ENCODE data around the gene CACNA1C. TPM values are rescaled to one million over a fixed set of nuclear protein-coding genes. Genes with fewer than 3 reads are reported as not detected.
A peak's percentile ranks its signal among the peaks of the same experiment; 100 is the strongest.

CACNA1C gene
- total and polyA plus RNA-seq, 5 donors = 34.6 to 163 (median 123) TPM

DNA sequence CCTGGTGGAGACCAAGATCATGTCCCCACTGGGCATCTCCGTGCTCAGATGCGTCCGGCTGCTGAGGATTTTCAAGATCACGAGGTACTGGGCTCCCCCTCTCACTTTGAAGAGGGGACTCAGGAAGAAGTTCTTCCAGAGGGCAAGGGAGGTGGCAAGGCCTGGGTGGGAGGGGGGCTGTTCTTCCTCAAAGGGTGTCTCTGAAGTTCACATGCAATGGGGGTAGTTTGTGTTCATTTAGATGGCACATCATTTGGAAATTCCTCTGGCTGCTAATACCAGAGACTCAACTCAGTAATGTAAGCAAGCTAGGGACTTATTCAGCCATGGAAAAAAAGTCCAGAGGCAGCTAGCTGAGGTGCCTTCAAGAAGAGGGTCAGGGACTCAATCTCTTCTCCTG is 514.9 kb downstream of the CACNA1C start:
- intact Hi-C loops (cut with DNase I) = no loop called here
- Histone ChIP-seq H3K4me1 (ENCODE audit: control insufficient read depth, insufficient read depth, low read length) (no peaks in the 10 kb centered on the region), H3K4me3 (ENCODE audit: low read length) (no peak overlapping the region), H3K9me3 (ENCODE audit: control insufficient read depth, low read length) (no peaks in the 10 kb centered on the region), H3K27ac (ENCODE audit: low read length) (no peak overlapping the region), H3K27me3 (ENCODE audit: control insufficient read depth, insufficient read depth) (no peaks in the 10 kb centered on the region)
- ATAC-seq = no peak
- DNase-seq = no peak
- WGBS = 96% methylated on average over 4 of the region's 4 CpGs

DNA sequence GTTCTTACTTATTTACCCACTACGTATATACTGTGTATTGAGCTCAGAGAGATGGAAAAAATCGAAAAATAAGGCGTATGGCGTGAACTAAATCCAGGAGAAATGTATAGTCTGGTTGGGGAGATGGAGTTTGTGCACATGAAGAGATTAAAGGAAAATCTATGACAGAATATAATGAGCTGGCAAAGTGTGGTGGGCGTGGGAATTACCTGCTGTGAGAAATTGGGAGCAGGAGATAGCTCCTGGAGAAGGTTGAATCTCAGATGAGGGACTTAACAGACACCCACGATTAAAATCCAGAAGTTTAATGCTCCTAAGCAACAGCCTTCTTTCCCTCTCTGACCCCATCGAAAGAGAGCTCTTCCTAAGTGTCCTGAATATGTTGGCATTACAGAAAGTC is 517.8 kb downstream of the CACNA1C start:
- H3K27me3 ChIP-seq (ENCODE audit: control insufficient read depth, insufficient read depth) = no peaks in the 10 kb centered on the region
- ATAC-seq = no peak
- WGBS = 96% methylated on average over 7 of the region's 7 CpGs
- no peaks in the 10 kb centered on the region for H3K4me1 ChIP-seq (ENCODE audit: control insufficient read depth, insufficient read depth, low read length)
- H3K27ac ChIP-seq (ENCODE audit: low read length) = no peak overlapping the region
- DNase-seq = no peak
- no peak overlapping the region for H3K4me3 ChIP-seq (ENCODE audit: low read length)
- intact Hi-C loops (cut with DNase I) = no loop called here
- H3K9me3 ChIP-seq (ENCODE audit: control insufficient read depth, low read length) = no peaks in the 10 kb centered on the region

DNA sequence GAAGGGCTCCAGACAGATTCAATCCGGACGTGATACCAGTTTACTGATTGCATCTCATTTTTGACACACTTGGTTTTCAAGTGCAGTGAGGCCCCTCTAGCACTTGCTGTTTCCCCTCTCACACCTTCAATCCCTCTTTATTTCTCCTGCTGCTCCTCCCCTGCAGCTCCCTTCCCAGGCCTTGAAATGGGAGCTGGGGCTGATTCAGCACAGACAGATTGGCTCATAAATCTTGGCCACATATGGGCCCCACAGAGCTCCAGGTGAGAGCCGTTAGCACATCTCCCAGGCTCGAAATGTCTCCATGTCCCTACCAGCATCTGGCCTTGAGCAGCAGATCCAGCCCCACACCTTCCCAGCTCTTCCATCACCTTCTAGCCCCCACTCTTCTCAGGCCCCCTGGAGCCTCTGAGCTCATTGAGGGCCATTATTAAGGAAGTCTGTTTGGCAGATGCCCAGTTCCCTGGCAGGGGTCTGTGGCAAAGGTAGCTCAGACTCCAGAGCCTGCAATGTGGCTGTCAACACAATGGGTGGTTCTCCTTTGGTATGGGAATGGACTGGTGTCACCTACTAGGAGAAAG is 521.7 kb downstream of the CACNA1C start:
- intact Hi-C loops (cut with DNase I) = no loop called here

DNA sequence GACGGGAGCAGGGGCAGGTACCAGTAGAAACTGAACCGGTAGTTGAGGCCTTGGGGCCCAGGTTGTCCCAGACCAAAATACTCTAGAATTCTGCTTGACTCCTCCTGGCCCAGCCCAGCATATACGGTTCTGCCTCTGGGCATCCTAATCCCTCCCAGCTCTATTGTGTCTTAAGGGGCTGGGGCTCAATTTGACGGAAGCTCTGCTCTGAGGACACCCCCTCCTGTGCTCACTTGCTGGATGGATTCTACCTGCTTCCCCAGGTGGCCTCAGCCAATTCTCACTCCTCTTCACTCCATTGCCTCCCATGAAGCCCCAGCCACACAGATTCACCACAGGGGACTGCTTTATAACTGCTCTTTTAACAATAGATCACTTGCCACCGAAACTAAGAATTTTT is 522.5 kb downstream of the CACNA1C start:
- DNase-seq (no peak), ATAC-seq (no peak)
- intact Hi-C loops (cut with DNase I) = no loop called here
- H3K4me1 ChIP-seq (ENCODE audit: control insufficient read depth, insufficient read depth, low read length) = no peaks in the 10 kb centered on the region
- 95% methylated on average over 5 of the region's 5 CpGs for WGBS
- H3K4me3 ChIP-seq (ENCODE audit: low read length) = no peak overlapping the region
- no peaks in the 10 kb centered on the region for H3K27me3 ChIP-seq (ENCODE audit: control insufficient read depth, insufficient read depth)
- H3K9me3 ChIP-seq (ENCODE audit: control insufficient read depth, low read length) = no peaks in the 10 kb centered on the region
- no peak overlapping the region for H3K27ac ChIP-seq (ENCODE audit: low read length)

More for the DNA sequence above, 521.7 kb downstream of the CACNA1C start:
- no peak overlapping the region for H3K27ac ChIP-seq (ENCODE audit: low read length)
- DNase-seq (no peak), ATAC-seq (no peak)
- no peaks in the 10 kb centered on the region for H3K9me3 ChIP-seq (ENCODE audit: control insufficient read depth, low read length)
- H3K27me3 ChIP-seq (ENCODE audit: control insufficient read depth, insufficient read depth) = no peaks in the 10 kb centered on the region
- WGBS = 92% methylated on average over 4 of the region's 4 CpGs
- H3K4me1 ChIP-seq (ENCODE audit: control insufficient read depth, insufficient read depth, low read length) = no peaks in the 10 kb centered on the region
- H3K4me3 ChIP-seq (ENCODE audit: low read length) = no peak overlapping the region

DNA sequence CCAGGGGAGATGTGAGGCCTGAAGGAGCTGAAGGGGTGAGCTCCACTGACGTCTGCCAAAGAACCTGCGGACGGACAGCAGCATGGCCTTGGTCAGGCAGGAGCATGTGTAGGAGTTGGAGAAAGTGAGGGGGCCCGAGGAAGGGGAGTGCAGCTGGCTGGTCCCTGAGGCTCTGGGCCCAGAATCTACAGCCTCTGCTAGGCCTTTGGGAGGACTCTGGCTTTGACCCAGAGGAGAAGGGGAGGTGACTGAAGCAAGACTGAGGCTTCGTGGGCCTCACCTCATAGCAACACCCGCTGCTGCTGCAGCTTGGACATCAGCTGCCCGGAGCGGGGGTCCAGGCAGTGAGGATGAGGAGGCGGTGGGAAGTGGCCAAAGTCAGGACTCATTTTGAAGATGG is 525.4 kb downstream of the CACNA1C start:
- Histone ChIP-seq H3K9me3 (ENCODE audit: control insufficient read depth, low read length) (no peaks in the 10 kb centered on the region), H3K4me3 (ENCODE audit: low read length) (no peak overlapping the region), H3K27me3 (ENCODE audit: control insufficient read depth, insufficient read depth) (no peaks in the 10 kb centered on the region), H3K4me1 (ENCODE audit: control insufficient read depth, insufficient read depth, low read length) (no peaks in the 10 kb centered on the region), H3K27ac (ENCODE audit: low read length) (no peak overlapping the region)
- ATAC-seq (no peak), DNase-seq (no peak)
- 89% methylated on average over 9 of the region's 9 CpGs for WGBS
- intact Hi-C loops (cut with DNase I) = no loop called here

DNA sequence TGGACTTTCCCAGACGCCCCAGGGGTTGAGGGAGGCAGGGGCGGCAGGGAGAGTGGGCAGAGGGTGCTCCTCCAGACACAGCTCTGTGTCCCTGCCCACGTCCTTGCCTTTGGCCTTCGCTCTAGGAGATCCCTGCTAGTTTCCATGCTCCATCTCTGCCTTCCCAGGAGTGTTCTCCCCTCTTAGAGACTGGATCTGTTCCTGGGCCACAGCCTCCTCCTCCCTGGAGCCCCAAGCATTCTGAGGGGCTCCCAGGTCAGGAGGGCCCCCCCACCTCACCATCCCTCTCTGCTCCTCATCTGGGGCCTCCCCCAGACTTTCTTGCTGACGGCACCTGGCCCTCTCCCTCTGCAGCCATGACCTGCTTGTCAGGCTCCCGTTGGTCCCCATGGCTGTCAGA is 526.0 kb downstream of the CACNA1C start:
- intact Hi-C loops (cut with DNase I) = no loop called here
- 95% methylated on average over 6 of the region's 6 CpGs for WGBS
- Histone ChIP-seq H3K4me1 (ENCODE audit: control insufficient read depth, insufficient read depth, low read length) (no peaks in the 10 kb centered on the region), H3K27ac (ENCODE audit: low read length) (no peak overlapping the region), H3K27me3 (ENCODE audit: control insufficient read depth, insufficient read depth) (no peaks in the 10 kb centered on the region), H3K9me3 (ENCODE audit: control insufficient read depth, low read length) (no peaks in the 10 kb centered on the region), H3K4me3 (ENCODE audit: low read length) (no peak overlapping the region)
- ATAC-seq = no peak
- no peak for DNase-seq

DNA sequence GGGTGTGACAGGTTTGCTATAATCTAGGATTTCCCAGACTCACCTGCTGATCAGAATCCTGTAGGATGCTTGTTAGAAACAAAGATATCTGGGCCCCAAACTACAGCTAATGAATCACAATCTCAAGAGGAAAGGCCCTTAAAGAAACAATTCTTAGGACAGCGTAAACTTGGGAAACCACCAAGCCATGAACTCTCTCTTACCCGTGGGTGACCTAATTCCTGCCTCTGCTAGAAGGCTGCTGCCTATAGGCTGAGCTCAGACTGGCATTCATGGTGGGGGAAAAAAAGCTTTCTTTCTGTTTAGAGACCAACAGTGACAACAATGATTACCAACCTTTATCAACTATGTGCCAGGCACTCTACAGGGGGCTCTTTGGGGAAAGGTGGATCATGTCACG is 528.0 kb downstream of the CACNA1C start:
- no peak overlapping the region for H3K27ac ChIP-seq (ENCODE audit: low read length)
- ATAC-seq = no peak
- DNase-seq = no peak
- intact Hi-C loops (cut with DNase I) = loop anchor here in 1 of 4 donors (10.0 kb wide), 1 partner anchor 536 kb away; no protein-coding TSS in a partner anchor
- no peaks in the 10 kb centered on the region for H3K27me3 ChIP-seq (ENCODE audit: control insufficient read depth, insufficient read depth)
- WGBS = 49% methylated on average over 3 of the region's 3 CpGs
- H3K4me3 ChIP-seq (ENCODE audit: low read length) = no peak overlapping the region
- no peaks in the 10 kb centered on the region for H3K9me3 ChIP-seq (ENCODE audit: control insufficient read depth, low read length)
- H3K4me1 ChIP-seq (ENCODE audit: control insufficient read depth, insufficient read depth, low read length) = no peaks in the 10 kb centered on the region

DNA sequence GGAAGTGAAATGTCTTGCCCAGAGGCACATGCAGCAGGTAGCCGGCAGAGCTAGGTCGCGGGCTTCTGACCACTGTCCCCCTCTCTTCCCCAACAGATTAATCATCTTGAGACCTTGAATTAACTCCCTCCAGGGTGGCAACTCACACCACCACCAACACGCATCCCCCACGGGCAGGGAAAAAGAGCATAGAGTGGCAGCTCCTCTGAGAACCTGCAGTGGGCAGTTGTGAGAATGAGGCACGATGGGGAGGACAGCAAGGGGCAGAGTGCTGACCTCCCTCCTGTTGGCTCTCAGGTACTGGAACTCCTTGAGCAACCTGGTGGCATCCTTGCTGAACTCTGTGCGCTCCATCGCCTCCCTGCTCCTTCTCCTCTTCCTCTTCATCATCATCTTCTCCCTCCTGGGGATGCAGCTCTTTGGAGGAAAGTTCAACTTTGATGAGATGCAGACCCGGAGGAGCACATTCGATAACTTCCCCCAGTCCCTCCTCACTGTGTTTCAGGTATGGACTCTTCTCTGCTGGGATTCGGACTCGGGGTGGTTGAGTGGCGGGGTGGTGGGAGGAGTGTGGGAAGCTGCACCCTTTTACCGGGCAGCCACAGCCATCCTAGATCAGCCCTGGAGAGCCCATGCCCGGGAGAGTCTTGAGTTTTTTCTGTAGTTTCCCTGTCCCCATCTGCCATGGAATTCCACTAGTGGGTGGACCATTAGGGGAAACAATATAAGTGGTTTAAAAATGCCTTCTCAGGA is 528.7 kb downstream of the CACNA1C start:
- DNase-seq = no peak
- no peaks in the 10 kb centered on the region for H3K9me3 ChIP-seq (ENCODE audit: control insufficient read depth, low read length)
- H3K27me3 ChIP-seq (ENCODE audit: control insufficient read depth, insufficient read depth) = no peaks in the 10 kb centered on the region
- no peak overlapping the region for H3K27ac ChIP-seq (ENCODE audit: low read length)
- no peak overlapping the region for H3K4me3 ChIP-seq (ENCODE audit: low read length)
- no peak for ATAC-seq
- no peaks in the 10 kb centered on the region for H3K4me1 ChIP-seq (ENCODE audit: control insufficient read depth, insufficient read depth, low read length)
- intact Hi-C loops (cut with DNase I) = loop anchor here in 1 of 4 donors (10.0 kb wide), 1 partner anchor 537 kb away; no protein-coding TSS in a partner anchor
- 88% methylated on average over 15 of the region's 15 CpGs for WGBS

DNA sequence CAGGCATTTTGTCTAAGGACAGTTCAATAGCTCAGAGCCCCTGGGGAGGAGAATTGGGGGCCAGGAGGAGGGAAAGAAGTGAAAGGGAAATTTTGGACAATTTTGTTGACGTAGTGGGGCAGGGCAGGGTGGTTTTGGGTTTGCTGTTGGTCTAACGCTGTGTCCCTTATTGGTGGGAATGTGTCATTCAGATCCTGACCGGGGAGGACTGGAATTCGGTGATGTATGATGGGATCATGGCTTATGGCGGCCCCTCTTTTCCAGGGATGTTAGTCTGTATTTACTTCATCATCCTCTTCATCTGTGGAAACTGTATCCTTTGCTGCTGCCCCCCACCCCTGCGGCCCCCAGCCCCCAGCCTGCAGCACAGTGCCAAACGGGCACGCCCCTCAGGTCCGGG is 529.8 kb downstream of the CACNA1C start:
- Histone ChIP-seq H3K4me1 (ENCODE audit: control insufficient read depth, insufficient read depth, low read length) (no peaks in the 10 kb centered on the region), H3K27me3 (ENCODE audit: control insufficient read depth, insufficient read depth) (no peaks in the 10 kb centered on the region), H3K9me3 (ENCODE audit: control insufficient read depth, low read length) (no peaks in the 10 kb centered on the region), H3K27ac (ENCODE audit: low read length) (no peak overlapping the region), H3K4me3 (ENCODE audit: low read length) (no peak overlapping the region)
- DNase-seq (no peak), ATAC-seq (peak in 1 of 2 donors; percentile 6)
- intact Hi-C loops (cut with DNase I) = loop anchor here in 1 of 4 donors (10.0 kb wide), 1 partner anchor 538 kb away; no protein-coding TSS in a partner anchor
- 63% methylated on average over 9 of the region's 9 CpGs for WGBS

DNA sequence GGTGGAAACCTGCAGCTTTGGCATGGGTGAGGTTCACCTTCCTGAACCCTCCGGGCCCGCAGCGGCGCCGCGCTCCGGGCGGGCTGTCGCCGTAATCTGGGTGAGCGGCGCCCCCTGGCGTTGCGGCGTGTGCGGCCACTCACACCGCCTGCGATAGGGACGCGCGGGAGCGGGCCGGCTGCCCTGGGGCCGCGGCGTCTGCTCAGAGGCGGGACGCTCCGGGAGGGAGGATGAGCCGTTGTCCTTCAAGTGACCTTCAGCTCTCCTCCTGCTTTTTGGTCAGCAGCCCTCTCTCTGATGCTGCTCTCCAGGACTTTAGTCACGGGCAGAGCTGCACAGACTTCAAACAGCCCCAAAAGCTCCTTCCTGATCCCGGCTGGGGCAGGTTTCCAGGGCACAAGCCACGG is 530.3 kb downstream of the CACNA1C start:
- H3K9me3 ChIP-seq (ENCODE audit: control insufficient read depth, low read length) = no peaks in the 10 kb centered on the region
- WGBS = 7% methylated on average over 33 of the region's 33 CpGs
- no peaks in the 10 kb centered on the region for H3K4me1 ChIP-seq (ENCODE audit: control insufficient read depth, insufficient read depth, low read length)
- peak; percentile 85 to 87 for ATAC-seq
- intact Hi-C loops (cut with DNase I) = loop anchor here in 1 of 4 donors (10.0 kb wide), 1 partner anchor 538 kb away; no protein-coding TSS in a partner anchor
- no peak overlapping the region for H3K27ac ChIP-seq (ENCODE audit: low read length)
- DNase-seq = peak; percentile 73 to 92 (median 90)
- no peak overlapping the region for H3K4me3 ChIP-seq (ENCODE audit: low read length)
- no peaks in the 10 kb centered on the region for H3K27me3 ChIP-seq (ENCODE audit: control insufficient read depth, insufficient read depth)

DNA sequence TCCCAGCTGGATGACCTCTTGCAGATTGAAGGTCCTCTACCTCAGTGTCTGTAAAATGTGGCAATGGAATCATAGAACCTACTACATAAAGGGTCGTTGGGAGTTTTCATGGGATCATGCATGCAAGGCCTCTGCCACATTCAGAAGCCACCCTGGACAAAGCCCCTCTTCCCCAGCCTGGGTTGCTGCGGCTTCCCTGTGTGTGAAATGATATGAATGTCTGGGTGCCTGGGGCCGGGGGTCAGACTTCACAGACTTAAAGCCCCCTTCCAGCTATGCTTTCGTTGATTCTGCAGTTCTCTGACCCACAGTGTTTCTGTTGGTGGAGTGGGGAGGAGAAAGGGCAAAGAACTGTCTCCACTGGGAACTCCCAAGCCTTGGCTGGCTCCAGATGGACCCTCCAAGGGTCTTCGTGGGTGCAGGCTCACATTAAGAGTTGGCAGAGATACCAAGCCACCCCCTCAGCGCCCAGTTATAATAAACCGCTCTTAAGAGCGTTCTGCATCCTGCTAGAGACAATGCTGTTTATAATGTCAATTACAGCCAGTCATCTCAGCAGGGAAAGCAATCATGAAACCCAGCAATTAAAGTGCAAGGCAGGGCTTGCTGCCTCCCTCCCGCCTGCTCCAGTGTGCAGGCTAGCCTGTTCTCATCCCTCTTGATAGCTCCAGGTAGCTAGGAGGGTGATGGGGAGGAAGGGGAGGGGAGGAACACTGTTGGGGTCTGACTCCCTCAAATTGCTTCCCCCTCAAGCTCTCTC is 531.0 kb downstream of the CACNA1C start:
- H3K4me1 ChIP-seq (ENCODE audit: control insufficient read depth, insufficient read depth, low read length) = no peaks in the 10 kb centered on the region
- no peak overlapping the region for H3K27ac ChIP-seq (ENCODE audit: low read length)
- 78% methylated on average over 9 of the region's 9 CpGs for WGBS
- DNase-seq = no peak
- no peak for ATAC-seq
- H3K4me3 ChIP-seq (ENCODE audit: low read length) = no peak overlapping the region
- H3K27me3 ChIP-seq (ENCODE audit: control insufficient read depth, insufficient read depth) = no peaks in the 10 kb centered on the region
- H3K9me3 ChIP-seq (ENCODE audit: control insufficient read depth, low read length) = no peaks in the 10 kb centered on the region
- intact Hi-C loops (cut with DNase I) = loop anchor here in 1 of 4 donors (10.0 kb wide), 1 partner anchor 539 kb away; no protein-coding TSS in a partner anchor
